Breast epithelium (tissue), 4 donors: ENCODE results near the gene KBTBD3. TPM values are rescaled to one million over a fixed set of nuclear protein-coding genes. Genes with fewer than 3 reads are reported as not detected.

ENCODE experiments used
- DNase-seq, 2 donors: peaks; one replicate each; pipeline ENCODE4 v3.0.0-alpha.2; 2019; ENCODE audit warnings: low spot score in 2 of 2
- H3K27ac ChIP-seq, 2 donors: fragments of 200-600 bp; sonication (generic) in 1 of 2; one replicate each; pipeline ENCODE4 v1.5.1; 2016 to 2019; ENCODE audit warnings: mild to moderate bottlenecking in 1 of 2
- H3K27me3 ChIP-seq, 2 donors: fragments of 200-600 bp; sonication (generic) in 1 of 2; one replicate each; pipeline versions ENCODE4 v1.5.1 to v1.6.0; 2017 to 2019; ENCODE audit warnings: control low read depth in 1 of 2, mild to moderate bottlenecking in 1 of 2
- H3K36me3 ChIP-seq: fragments of 200-600 bp; one replicate; pipeline ENCODE4 v1.5.1; 2019
- H3K4me1 ChIP-seq, 2 donors: fragments of 200-600 bp; sonication (generic); one replicate each; pipeline ENCODE4 v1.5.1; 2016 to 2019; ENCODE audit warnings: control low read depth in 1 of 2
- H3K4me3 ChIP-seq, 3 donors: fragments of 200-600 bp; sonication (generic); 1 replicate in 2 of 3; 2 replicates in 1 of 3; pipeline ENCODE4 v1.5.1; 2016 to 2019; ENCODE audit warnings: mild to moderate bottlenecking in 3 of 3, moderate library complexity in 2 of 3
- H3K9me3 ChIP-seq, 2 donors: fragments of 200-600 bp; sonication (generic) in 1 of 2; one replicate each; pipeline ENCODE4 v1.5.1; 2016 to 2019; ENCODE audit warnings: control low read depth in 1 of 2
- POLR2A ChIP-seq: fragments of 450-650 bp; IDR thresholded peaks from one replicate; pipeline ENCODE4 v1.6.1; 2016; ENCODE audit warnings: antibody characterized with exemption, mild to moderate bottlenecking, moderate library complexity
- POLR2AphosphoS5 ChIP-seq, 3 donors: sonication (generic); formaldehyde crosslinking; IDR thresholded peaks; one replicate each; pipeline ENCODE4 v1.6.1; 2017; ENCODE audit warnings: antibody characterized with exemption in 3 of 3
- intact Hi-C: fragments of 100-400 bp; cut with DNase I; formaldehyde crosslinking; loops from one replicate; pipeline ENCODE4 v1.15.1; 2023; ENCODE audit warnings: low total_unique reads
- total RNA-seq, 3 donors: library from RNA; depleted of rRNA; stranded (reverse); fragments of >200 nt; gene quantifications; one replicate each; pipeline ENCODE4 v1.1.0, GENCODE V29; 2016
- TF ChIP-seq, protein P1 (sequence below), 3 donors: fragments of 450-650 bp; IDR thresholded peaks; one replicate each; pipeline ENCODE4 v1.5.1; 2016 to 2017; ENCODE audit warnings: antibody characterized with exemption in 3 of 3, mild to moderate bottlenecking in 3 of 3, moderate library complexity in 3 of 3

The KBTBD3 gene
- total RNA-seq, 3 donors from 2014 or later, result 5.0 to 15.4 (median 13.6) TPM

DNA sequence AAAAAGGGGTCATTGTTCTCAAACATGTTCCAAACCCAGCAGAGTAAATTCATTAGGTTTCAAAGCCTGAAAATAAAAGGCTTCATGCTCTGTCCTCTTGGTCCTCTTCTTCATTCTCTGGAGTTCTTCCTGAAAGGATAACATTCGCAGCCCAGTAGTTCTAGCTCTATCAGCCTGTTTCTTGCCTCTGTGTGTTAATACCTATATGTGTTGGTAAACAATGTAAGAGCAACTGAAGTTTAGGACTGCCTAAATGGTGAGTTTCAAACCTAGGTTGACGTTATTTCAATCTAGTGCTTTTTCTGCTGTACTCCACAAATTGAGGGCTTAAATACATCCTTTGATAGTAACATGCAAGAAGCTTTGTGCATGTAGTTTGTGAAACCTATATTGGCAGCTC lies 9.7 kb upstream of the KBTBD3 start:
- intact Hi-C loops, result no loop called here
- no peaks in the 10 kb centered on the region for H3K4me1 ChIP-seq
- H3K9me3 ChIP-seq, result no peaks in the 10 kb centered on the region
- no peak for DNase-seq
- no peaks in the 10 kb centered on the region for H3K27me3 ChIP-seq
- H3K36me3 ChIP-seq, result no peaks in the 10 kb centered on the region
- no peak overlapping the region for H3K4me3 ChIP-seq
- H3K27ac ChIP-seq, result peak overlapping the region; percentile 22 to 50
- TF ChIP-seq POLR2A, result no peak
- TF ChIP-seq POLR2AphosphoS5 (IDR thresholded peaks at IDR 0.05), result no peak
- TF ChIP-seq, protein P1, sequence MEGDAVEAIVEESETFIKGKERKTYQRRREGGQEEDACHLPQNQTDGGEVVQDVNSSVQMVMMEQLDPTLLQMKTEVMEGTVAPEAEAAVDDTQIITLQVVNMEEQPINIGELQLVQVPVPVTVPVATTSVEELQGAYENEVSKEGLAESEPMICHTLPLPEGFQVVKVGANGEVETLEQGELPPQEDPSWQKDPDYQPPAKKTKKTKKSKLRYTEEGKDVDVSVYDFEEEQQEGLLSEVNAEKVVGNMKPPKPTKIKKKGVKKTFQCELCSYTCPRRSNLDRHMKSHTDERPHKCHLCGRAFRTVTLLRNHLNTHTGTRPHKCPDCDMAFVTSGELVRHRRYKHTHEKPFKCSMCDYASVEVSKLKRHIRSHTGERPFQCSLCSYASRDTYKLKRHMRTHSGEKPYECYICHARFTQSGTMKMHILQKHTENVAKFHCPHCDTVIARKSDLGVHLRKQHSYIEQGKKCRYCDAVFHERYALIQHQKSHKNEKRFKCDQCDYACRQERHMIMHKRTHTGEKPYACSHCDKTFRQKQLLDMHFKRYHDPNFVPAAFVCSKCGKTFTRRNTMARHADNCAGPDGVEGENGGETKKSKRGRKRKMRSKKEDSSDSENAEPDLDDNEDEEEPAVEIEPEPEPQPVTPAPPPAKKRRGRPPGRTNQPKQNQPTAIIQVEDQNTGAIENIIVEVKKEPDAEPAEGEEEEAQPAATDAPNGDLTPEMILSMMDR (IDR thresholded peaks at IDR 0.05), result no peak

- TF ChIP-seq, protein P1 (IDR thresholded peaks at IDR 0.05), result no peak
- TF ChIP-seq POLR2AphosphoS5 (IDR thresholded peaks at IDR 0.05) (no peak), POLR2A (no peak)
- no peaks in the 10 kb centered on the region for H3K4me1 ChIP-seq
Measured at GRCh38 chr11:106086135-106086534, 9.0 kb upstream of the KBTBD3 start.

DNA sequence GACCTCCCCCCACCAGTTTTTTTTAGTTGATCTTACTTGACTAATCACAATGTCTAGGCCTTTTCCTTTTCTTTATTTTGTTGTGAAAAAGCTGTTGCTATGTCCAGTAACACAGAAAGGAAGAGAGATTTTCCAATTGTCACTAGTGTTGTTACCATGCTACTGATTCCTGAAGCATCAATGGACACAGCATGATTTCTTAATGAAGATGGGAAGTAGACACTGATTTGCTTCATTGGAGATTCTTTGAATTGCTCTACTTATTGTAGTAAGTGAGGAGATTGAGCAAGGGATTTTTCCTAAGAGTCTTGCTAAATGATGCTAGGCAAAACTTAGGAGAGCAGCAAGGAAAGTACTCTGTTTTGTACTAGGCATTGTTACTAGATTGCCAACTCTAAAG lies 4.9 kb upstream of the KBTBD3 start:
- no peaks in the 10 kb centered on the region for H3K36me3 ChIP-seq
- intact Hi-C loops, result no loop called here

More at GRCh38 chr11:106086135-106086534, 9.0 kb upstream of the KBTBD3 start:
- peak overlapping the region; percentile 19 to 37 for H3K27ac ChIP-seq
- H3K27me3 ChIP-seq, result no peaks in the 10 kb centered on the region
- no peak for DNase-seq
- H3K36me3 ChIP-seq, result no peaks in the 10 kb centered on the region
- no peaks in the 10 kb centered on the region for H3K9me3 ChIP-seq
- H3K4me3 ChIP-seq, result no peak overlapping the region
- intact Hi-C loops, result no loop called here

DNA sequence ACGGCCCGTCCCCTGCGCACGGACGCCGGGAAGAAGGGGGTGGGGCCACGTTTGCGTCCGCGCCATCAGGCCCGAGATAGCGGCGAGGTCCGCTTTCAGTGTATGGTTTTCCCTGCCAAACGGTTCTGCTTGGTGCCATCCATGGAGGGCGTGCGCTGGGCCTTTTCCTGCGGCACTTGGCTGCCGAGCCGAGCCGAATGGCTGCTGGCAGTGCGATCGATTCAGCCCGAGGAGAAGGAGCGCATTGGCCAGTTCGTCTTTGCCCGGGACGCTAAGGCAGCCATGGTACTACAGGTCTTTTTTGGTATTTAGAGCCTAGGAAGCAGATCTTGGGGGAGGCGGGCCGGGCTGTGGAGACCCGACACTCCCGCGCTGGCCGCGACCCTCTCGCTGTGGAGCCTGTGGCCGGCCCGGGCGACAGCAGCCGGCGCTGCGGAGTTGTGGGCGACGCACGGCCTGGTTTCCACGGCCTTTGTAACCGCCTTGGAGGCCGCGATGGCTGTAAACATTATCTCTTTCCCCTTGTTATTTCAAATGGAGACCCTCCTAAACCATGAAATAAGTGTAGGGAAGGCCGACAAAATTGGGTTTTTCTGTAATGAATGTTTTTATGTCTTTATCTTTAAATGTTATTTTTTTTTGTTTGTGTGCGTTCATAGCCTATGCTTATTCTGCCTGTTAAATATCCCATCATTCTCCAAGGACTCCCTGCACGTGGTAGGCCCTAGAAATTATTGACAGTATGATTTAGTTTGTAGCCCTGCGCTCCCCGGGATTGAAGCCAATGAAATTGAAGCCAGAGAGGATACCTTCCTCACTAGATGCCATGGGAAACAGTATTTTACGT lies 685 bp upstream of the KBTBD3 start, which contains the start of gene AASDHPPT:
TSS of gene AASDHPPT (plus strand) at position 54 of the 847 bp plus-strand sequence. CDS start at position 103, 49 bp downstream.
- Histone ChIP-seq H3K9me3 (no peaks in the 10 kb centered on the region), H3K36me3 (no peaks in the 10 kb centered on the region), H3K4me1 (peaks cover 0 to 13% of the 10 kb centered on the region in 2 donors), H3K27me3 (no peaks in the 10 kb centered on the region), H3K4me3 (peak within 1 kb of the TSS; percentile 77 to 95 (median 89)), H3K27ac (peak within 1 kb of the TSS; percentile 98 to 99)
- no peak for DNase-seq
- intact Hi-C loops, result no loop called here
- TF ChIP-seq, protein P1 (IDR thresholded peaks at IDR 0.05), result peak in 1 of 3 donors; percentile 16
- TF ChIP-seq POLR2A, result peak; percentile 21
- peak; percentile 41 to 93 (median 79) for TF ChIP-seq POLR2AphosphoS5 (IDR thresholded peaks at IDR 0.05)

More for the DNA sequence above, 4.9 kb upstream of the KBTBD3 start:
- Histone ChIP-seq H3K27ac (no peak overlapping the region), H3K4me1 (peaks cover 0 to 13% of the 10 kb centered on the region in 2 donors), H3K9me3 (no peaks in the 10 kb centered on the region), H3K27me3 (no peaks in the 10 kb centered on the region), H3K4me3 (no peak overlapping the region)
- DNase-seq, result no peak
- TF ChIP-seq POLR2A (no peak), POLR2AphosphoS5 (IDR thresholded peaks at IDR 0.05) (no peak)
- TF ChIP-seq, protein P1 (IDR thresholded peaks at IDR 0.05), result no peak
